C4-2B (cell line): ENCODE measurements around the gene CACNG7.

Source experiments
- H3K27ac ChIP-seq: fragments of 450-650 bp; 2 replicates; pipeline ENCODE4 v1.5.1; 2017
- ZFX ChIP-seq: fragments of 450-650 bp; IDR thresholded peaks from 2 replicates; pipeline ENCODE4 v1.6.1; 2017
- TF ChIP-seq, protein P1 (sequence below): fragments of 450-650 bp; conservative IDR thresholded peaks from 2 replicates; pipeline ENCODE4 v1.5.1; 2017; ENCODE audit warnings: mild to moderate bottlenecking

The CACNG7 gene

DNA sequence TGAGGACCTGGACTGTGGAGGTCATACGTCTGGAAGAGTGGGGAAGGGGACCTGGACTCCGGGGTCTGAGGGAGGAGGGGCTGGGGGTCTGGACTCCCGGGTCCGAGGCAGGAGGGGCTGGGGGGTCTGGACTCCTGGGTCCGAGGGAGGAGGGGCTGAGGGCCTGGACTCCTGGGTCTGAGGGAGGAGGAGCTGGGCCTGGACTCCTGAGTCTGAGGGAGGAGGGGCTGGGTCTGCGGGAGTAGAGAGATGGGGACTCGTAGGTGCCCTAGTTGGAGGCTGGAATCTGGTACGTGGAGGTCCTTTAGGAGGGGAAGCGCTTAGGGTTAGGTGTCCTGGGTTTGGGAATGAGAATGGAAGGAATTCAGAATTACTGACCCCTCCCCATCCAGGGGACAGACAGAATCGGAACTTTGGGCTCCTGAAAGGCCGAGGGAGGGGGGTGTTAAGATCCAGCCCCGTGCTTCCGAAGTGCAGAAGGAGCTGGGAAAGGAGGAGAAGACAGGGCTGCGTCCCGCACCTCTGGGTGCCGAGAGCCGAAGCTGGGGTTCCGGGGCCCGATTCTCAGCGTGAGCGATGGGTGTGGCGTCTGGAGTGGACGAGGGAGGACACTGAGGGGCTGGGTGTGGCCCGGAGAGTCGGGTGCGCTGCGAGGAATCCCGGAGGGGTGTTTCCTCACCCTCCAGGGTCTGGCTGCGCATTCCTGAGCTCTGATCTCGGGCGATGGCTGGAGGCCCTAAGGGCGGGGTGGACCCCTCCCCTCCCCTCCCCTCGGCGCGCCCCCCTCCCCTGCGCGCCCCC is 40.8 kb upstream of the CACNG7 start:
- H3K27ac ChIP-seq = peak overlapping the region; percentile 81

DNA sequence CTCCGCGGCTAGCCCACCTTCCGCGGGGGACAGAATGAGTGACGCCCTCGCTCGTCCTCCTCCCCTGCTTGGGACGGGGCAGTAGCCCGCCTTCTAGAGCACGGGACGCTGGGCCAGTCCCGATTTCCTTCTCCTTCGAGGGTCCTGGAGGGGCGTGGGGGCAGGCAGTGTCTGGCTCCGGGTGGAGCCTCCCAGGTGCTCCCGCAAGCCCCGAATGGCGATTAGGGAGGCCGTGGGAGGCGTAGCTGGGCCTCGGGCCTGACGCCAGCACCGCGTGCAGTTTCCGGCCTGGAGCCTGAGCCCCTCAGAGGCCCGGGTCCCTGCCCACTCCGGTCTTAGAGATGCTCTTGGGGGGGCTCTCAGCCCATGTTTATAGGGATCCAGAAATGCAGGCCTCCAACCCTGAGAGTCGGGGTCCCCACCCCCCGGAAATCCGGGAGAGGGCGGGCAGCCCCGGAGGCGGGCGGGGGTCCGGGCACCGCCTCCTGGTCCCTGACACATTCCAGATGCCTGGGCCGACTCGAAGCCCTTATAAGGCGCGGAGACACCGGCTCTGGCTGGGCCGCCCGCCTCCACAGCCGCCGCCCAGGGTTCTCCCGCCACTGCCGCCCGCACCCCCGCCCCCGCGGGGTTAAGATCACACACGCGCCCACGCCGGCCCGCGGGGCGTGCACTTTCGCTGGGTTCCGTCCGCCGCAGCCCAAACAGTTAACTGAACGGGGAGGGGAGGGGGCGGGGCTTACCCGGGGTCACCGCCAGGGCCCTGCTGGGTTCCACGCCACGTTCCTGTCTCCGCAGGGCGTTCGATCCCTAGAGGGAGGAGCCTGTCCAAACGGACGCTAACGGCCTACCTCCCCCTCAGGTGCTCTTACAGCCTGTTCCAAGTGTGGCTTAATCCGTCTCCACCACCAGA is 39.9 kb upstream of the CACNG7 start:
- TF ChIP-seq ZFX = no peak; the same call in 1 of the 2 replicates
- TF ChIP-seq, protein P1, sequence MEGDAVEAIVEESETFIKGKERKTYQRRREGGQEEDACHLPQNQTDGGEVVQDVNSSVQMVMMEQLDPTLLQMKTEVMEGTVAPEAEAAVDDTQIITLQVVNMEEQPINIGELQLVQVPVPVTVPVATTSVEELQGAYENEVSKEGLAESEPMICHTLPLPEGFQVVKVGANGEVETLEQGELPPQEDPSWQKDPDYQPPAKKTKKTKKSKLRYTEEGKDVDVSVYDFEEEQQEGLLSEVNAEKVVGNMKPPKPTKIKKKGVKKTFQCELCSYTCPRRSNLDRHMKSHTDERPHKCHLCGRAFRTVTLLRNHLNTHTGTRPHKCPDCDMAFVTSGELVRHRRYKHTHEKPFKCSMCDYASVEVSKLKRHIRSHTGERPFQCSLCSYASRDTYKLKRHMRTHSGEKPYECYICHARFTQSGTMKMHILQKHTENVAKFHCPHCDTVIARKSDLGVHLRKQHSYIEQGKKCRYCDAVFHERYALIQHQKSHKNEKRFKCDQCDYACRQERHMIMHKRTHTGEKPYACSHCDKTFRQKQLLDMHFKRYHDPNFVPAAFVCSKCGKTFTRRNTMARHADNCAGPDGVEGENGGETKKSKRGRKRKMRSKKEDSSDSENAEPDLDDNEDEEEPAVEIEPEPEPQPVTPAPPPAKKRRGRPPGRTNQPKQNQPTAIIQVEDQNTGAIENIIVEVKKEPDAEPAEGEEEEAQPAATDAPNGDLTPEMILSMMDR = no peak
- peak overlapping the region; percentile 81 for H3K27ac ChIP-seq

More for the DNA sequence above, 40.8 kb upstream of the CACNG7 start:
- TF ChIP-seq ZFX = no peak
- TF ChIP-seq, protein P1 = no peak

DNA sequence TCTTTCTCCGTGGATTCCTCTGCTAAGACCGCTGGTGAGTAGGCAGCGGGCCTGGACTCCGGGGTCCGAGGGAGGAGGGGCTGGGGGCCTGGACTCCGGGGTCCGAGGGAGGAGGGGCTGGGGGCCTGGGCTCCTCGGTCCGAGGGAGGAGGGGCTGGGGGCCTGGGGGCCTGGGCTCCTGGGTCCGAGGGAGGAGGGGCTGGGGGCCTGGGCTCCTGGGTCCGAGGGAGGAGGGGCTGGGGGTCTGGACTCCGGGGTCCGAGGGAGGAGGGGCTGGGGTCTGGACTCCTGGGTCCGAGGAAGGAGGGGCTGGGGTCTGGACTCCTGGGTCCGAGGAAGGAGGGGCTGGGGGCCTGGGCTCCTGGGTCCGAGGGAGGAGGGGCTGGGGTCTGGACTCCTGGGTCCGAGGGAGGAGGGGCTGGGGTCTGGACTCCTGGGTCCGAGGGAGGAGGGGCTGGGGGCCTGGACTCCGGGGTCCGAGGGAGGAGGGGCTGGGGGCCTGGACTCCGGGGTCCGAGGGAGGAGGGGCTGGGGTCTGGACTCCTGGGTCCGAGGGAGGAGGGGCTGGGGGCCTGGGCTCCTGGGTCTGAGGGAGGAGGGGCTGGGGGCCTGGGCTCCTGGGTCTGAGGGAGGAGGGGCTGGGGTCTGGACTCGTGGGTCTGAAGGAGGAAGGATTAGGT is 39.1 kb upstream of the CACNG7 start:
- peak overlapping the region; percentile 81 for H3K27ac ChIP-seq

DNA sequence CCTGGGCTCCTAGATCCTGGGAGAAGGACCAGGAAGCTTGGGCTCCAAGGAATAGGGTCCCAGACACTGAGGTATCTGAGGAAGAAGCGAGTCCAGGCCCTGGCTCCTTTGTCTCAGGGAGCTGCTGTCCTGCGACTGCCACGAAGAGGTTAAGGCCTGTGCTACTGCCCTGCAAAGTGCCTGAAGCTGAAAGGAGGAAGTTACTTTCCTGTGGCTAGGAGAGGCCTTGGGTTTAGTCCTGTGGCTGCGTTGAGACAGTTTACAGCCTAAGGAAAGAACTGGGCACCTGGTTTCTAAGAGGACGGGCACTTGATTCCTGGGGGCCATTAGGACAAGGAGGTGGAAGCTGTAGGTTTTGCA is 38.6 kb upstream of the CACNG7 start:
- peak overlapping the region; percentile 45 for H3K27ac ChIP-seq
- no peak for TF ChIP-seq ZFX
- TF ChIP-seq, protein P1 = no peak

DNA sequence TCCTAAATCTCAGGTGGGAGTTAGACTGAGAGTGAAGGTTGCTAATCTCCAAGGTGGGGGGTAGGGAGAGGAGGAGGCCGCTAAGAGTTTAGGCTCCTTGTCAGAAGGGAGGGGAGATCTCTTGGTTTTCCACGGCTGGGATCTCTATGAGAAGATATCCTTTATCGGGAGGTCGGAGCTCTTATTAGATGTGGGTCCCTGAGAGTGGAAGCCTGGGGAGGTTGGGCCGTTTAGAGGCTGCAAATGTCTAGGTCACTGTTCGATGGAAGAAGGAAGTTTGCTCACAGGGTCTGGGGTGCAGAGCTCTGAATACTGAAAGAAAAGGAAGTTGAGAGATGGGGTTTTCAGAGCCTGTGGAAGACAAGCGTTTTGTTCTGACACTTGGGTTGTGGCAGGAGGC is 37.6 kb upstream of the CACNG7 start:
- TF ChIP-seq, protein P1 = no peak
- no peak for TF ChIP-seq ZFX
- H3K27ac ChIP-seq = no peak overlapping the region

DNA sequence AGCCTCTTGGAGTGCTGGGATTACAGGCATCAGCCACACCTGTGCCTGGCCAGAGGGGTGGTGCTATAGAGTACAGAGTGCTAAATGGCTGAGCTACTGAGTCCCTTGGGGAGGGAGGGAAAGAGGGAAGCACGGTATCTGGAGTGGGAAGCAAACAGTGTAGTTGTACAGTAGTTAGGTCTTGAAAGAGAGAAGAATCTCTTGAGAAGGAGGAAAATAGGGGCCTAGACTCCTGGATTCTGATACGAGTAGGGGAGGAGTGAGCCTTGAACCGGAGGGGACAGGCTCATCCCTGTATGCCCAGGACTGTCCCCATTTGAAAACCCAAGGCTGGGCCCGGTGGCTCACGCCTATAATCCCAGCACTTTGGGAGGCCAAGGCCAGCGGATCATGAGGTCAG is 36.3 kb upstream of the CACNG7 start:
- no peak for TF ChIP-seq ZFX
- TF ChIP-seq, protein P1 = no peak
- H3K27ac ChIP-seq = no peak overlapping the region

DNA sequence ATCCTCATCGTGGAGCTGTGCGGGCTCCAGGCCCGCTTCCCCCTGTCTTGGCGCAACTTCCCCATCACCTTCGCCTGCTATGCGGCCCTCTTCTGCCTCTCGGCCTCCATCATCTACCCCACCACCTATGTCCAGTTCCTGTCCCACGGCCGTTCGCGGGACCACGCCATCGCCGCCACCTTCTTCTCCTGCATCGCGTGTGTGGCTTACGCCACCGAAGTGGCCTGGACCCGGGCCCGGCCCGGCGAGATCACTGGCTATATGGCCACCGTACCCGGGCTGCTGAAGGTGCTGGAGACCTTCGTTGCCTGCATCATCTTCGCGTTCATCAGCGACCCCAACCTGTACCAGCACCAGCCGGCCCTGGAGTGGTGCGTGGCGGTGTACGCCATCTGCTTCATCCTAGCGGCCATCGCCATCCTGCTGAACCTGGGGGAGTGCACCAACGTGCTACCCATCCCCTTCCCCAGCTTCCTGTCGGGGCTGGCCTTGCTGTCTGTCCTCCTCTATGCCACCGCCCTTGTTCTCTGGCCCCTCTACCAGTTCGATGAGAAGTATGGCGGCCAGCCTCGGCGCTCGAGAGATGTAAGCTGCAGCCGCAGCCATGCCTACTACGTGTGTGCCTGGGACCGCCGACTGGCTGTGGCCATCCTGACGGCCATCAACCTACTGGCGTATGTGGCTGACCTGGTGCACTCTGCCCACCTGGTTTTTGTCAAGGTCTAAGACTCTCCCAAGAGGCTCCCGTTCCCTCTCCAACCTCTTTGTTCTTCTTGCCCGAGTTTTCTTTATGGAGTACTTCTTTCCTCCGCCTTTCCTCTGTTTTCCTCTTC is 35.1 kb upstream of the CACNG7 start:
- no peak overlapping the region for H3K27ac ChIP-seq
- no peak for TF ChIP-seq ZFX
- TF ChIP-seq, protein P1 = no peak
